ENCODE data around the gene CNDP2.

CNDP2 gene

DNA sequence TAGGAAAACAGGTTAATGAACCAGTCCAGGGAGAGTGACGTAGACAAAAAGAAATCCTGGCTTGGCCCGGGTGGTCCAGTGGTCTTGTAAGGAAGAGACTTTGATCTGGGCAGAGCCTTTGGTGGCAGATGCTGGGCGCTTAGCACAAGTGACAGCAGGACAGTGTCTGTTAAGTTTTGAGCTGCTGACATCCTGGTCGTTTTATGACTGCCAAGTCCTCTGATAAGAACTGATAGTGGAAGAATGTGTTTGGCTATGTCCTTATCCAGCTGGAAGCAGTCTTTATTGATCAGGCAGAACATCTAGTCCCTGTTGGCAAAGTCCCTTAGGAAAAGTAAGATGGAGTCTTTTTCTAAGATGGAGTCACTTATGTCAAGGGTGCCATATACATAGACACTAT lies 74.1 kb downstream of the CNDP2 start:
- in situ Hi-C loops (cut with MboI; ENCODE audit: low pct_unique_long_range_greater_than_20kb, low sequenced_read_pairs, unreplicated experiment): no loop called here
- TF ChIP-seq, protein P1, sequence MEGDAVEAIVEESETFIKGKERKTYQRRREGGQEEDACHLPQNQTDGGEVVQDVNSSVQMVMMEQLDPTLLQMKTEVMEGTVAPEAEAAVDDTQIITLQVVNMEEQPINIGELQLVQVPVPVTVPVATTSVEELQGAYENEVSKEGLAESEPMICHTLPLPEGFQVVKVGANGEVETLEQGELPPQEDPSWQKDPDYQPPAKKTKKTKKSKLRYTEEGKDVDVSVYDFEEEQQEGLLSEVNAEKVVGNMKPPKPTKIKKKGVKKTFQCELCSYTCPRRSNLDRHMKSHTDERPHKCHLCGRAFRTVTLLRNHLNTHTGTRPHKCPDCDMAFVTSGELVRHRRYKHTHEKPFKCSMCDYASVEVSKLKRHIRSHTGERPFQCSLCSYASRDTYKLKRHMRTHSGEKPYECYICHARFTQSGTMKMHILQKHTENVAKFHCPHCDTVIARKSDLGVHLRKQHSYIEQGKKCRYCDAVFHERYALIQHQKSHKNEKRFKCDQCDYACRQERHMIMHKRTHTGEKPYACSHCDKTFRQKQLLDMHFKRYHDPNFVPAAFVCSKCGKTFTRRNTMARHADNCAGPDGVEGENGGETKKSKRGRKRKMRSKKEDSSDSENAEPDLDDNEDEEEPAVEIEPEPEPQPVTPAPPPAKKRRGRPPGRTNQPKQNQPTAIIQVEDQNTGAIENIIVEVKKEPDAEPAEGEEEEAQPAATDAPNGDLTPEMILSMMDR (IDR thresholded peaks at IDR 0.05; ENCODE audit: extremely low read depth, insufficient read depth, missing control alignments): no peak

DNA sequence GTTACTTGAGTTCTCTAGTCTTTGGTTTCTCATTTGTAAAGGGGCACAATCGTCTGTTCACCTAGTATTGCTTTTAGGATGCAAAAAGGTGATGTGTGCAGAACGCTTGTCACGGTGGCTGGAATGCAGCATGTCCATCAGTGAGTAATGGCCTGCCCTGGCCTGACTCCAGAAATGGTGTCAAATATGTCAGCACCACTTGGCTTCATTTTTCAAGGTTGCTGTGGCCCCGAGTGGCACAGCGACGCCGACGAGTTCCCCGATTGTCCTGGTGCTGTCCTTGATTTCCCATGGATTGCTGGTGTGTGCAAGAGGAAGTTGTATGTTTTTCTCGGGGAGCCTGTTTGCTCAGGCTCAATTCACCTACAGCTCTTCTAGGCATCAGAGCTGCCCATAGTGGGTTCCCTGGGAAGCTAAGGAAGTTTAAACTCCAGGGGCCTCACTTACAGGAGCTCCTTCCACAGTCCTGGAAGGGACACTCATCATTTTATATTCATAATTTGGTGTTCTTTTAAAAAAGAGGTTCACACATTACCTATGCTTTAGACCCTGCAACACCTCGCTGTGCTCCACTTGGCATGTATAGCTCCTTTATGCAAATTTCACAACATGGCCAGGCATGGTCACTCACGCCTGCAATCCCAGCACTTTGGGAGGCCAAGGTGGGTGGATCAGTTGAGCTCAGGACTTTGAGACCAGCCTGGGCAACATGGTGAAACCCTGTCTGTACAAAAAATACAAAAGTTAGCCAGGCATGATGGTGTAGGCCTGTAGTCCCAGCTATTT lies 75.9 kb downstream of the CNDP2 start:
- in situ Hi-C loops (cut with MboI; ENCODE audit: low pct_unique_long_range_greater_than_20kb, low sequenced_read_pairs, unreplicated experiment): no loop called here
- TF ChIP-seq, protein P1 (IDR thresholded peaks at IDR 0.05; ENCODE audit: extremely low read depth, insufficient read depth, missing control alignments): no peak
- DNase-seq (ENCODE audit: low spot score): no peak

More for the DNA sequence above, 74.1 kb downstream of the CNDP2 start:
- DNase-seq (ENCODE audit: low spot score): no peak

DNA sequence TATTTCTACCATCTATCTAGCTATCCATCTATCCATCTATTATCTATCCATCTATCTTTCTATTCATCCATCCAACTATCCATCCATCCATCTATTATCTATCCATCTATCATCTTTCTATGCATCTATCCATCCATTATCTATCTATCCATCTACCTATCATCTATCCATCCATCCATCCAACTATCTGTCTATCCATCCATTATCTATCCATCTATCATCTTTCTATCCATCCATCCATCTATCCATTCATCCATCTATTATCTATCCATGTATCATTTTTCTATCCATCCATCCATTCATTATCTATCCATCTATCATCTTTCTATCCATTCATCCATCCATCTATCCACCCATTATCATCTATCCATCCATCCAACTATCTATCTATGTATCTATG lies 76.9 kb downstream of the CNDP2 start:
- in situ Hi-C loops (cut with MboI; ENCODE audit: low pct_unique_long_range_greater_than_20kb, low sequenced_read_pairs, unreplicated experiment): no loop called here
- DNase-seq (ENCODE audit: low spot score): no peak
- TF ChIP-seq, protein P1 (IDR thresholded peaks at IDR 0.05; ENCODE audit: extremely low read depth, insufficient read depth, missing control alignments): no peak
